SK-N-MC (cell line): ENCODE measurements around the gene NPHP3.

ENCODE experiments used
- EZH2 ChIP-seq: fragments of 200-600 bp; sonication (generic); IDR thresholded peaks from one replicate; pipeline ENCODE4 v1.6.1; 2017; ENCODE audit warnings: antibody characterized with exemption
- FOXP2 ChIP-seq: optimal IDR thresholded peaks from 2 replicates; pipeline ENCODE3; 2011; ENCODE audit warnings: mild to moderate bottlenecking, moderate library complexity; ENCODE audit not compliant: insufficient read depth; ENCODE audit errors: extremely low read length, control extremely low read depth
- POLR2AphosphoS5 ChIP-seq: IDR thresholded peaks from 2 replicates; pipeline ENCODE4 v1.6.1; 2012; ENCODE audit warnings: mild to moderate bottlenecking, low read depth, low read length, borderline replicate concordance

DNA sequence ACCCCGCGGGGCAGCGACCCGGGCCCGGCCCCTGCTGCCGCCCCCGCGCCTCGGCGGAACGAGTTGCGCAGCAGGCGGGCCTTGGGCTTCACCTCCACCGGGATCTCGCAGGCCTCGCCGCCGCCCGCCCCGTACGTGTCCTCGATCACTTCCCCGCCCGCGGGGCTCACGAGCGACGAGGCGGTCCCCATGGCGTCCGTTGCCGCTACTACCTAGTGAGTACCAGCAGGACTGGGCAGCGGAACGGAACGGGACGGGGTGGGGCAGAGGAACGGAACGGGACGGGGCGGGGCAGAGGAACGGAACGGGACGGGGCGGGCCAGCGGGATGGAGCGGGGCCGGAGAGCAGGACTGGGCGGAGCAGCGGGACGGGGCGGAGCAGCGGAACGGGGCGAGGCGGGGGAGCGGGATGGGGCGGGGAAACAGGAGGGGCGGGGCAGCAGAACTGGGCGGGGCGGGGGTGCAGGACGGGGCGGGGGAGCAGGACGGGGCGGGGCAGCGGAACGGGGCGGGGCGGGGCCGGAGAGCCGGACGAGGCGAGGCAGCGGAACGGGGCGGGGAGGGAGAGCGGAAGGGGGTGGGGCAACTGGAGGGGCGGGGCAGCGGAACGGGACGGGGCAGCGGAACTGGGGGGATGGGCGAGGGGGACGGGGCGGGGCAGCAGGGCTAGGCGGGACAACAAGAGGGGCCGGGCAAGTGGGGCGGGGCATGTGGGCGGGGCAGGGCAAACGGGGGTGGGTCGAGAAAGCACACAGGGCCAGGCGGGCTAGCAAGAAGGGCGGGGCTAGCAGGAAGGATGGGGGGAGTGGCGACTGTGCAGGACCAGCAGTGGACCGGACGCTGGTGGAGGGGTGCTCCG is at the start of gene NPHP3:
- TF ChIP-seq POLR2AphosphoS5 (peak; percentile 76), EZH2 (no peak), FOXP2 (no peak)
